MM.1S (cell line): ENCODE results near the gene ADAM10.

Source experiments
- EZH2 ChIP-seq: fragments of 300-600 bp; sonication (generic); optimal IDR thresholded peaks from 2 replicates; pipeline ENCODE3; 2017; ENCODE audit warnings: low read depth, mild to moderate bottlenecking, antibody characterized with exemption, low read length, mixed read lengths
- EZH2phosphoT487 ChIP-seq: fragments of 300-600 bp; sonication (generic); IDR thresholded peaks from 2 replicates; pipeline ENCODE4 v1.6.1; 2018; ENCODE audit warnings: antibody characterized with exemption, low read length
- TF ChIP-seq, protein P1 (sequence below): fragments of 300-600 bp; sonication (generic); IDR thresholded peaks from 2 replicates; pipeline ENCODE4 v1.5.1; 2016; ENCODE audit warnings: antibody characterized with exemption, low read length, mixed read lengths

DNA sequence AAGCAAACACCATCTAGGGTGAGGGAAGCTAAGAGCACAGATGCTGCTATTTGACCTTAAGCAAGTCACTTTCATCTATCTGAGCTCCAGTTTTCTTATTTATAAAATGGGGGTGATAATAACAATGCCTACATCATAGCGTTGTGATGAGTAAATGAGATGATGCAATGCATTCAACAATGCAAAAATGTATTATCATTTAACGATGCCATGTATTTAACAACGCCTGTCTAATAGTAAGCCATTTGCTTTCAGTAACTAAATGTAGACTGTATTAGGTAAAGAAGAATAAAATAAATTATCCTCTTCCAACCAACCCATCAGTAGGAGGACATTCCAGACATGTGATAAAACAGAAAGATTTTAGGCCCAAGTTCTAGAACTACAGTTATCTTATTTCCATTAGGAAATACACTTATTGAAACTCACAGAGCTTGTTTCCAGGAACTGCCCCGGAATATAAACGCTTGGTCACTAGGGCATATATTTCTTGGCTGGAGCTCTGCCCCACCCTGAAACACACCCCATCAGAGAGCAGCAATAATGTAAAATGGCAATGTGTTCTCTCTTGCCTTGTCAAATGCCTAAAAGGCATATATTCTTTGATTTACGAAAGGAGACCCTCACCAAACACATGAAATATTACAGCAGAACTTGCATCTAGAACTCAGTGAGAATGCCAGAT is 189.5 kb downstream of the ADAM10 start:
- TF ChIP-seq, protein P1, sequence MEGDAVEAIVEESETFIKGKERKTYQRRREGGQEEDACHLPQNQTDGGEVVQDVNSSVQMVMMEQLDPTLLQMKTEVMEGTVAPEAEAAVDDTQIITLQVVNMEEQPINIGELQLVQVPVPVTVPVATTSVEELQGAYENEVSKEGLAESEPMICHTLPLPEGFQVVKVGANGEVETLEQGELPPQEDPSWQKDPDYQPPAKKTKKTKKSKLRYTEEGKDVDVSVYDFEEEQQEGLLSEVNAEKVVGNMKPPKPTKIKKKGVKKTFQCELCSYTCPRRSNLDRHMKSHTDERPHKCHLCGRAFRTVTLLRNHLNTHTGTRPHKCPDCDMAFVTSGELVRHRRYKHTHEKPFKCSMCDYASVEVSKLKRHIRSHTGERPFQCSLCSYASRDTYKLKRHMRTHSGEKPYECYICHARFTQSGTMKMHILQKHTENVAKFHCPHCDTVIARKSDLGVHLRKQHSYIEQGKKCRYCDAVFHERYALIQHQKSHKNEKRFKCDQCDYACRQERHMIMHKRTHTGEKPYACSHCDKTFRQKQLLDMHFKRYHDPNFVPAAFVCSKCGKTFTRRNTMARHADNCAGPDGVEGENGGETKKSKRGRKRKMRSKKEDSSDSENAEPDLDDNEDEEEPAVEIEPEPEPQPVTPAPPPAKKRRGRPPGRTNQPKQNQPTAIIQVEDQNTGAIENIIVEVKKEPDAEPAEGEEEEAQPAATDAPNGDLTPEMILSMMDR = no peak
- TF ChIP-seq EZH2phosphoT487 (no peak), EZH2 (no peak)
